ENCODE measurements around the gene RCC1.
"Not testable (repeated sequence)": the region's sequence is repeated elsewhere in the genome, so short reads cannot be mapped to it uniquely, and the experiment has no call there.

The RCC1 gene

DNA sequence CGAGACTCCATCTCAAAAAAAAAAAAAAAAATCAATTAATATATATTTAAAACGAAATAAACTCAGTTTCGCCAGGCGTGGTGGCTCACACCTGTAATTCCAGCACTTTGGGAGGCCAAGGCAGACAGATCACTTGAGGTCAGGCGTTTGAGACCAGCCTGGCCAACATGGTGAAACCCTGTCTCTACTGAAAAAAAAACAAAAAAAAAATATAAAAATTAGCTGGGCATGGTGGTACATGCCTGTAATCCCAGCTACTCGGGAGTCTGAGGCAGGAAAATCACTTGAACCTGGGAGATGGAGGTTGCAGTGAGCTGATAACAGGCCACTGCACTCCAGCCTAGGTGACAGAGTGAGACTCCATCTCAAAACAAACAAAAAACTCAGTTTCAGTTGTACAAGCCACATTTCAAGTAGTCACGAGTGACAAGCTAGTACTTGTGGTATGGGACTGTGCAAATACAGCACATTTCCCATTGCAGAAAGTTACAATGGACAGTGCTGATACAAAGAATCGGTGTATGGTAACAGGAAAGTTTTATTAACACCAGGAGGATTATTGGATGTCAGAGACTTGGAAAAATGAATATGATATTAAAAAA lies 35.7 kb downstream of the RCC1 start:
- not testable (repeated sequence) for DNase-seq (ENCODE audit: extremely low read depth in 1 of 2, low read depth in 1 of 2)

DNA sequence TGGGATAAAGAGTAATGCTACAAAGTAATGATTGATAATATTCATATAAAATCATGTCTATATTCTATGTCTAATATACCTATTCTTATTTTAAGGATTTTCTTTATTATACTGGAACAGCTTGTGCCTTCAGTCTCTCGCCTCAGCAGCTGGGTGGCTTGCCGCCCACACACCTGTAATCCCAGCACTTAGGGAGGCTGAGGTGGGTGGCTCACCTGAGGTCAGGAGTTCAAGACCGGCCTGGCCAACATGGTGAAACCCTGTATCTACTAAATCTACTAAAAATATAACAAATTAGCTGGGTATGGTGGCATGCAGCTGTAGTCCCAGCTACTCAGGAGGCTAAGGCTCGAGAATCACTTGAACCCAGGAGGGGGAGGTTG lies 39.4 kb downstream of the RCC1 start:
- no peak for DNase-seq (ENCODE audit: extremely low read depth in 1 of 2, low read depth in 1 of 2)

DNA sequence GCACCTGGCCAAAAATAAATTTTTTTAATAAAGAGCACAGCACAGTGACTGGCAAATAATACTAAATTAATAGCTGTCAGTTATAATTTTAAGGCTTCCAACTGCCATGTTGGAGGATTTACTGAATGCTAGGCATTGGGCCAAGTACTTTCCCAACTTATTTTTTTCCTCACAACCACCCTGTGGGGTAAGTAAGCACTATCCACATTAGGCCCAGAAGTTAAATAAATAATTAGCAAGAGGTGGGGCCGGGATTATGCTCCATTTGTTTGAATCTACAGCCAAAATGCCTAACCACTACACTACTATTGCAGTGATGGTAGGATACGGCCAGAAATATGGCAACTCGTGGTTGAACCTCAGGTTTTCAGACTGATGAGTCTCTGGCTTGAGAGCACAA lies 42.5 kb downstream of the RCC1 start:
- DNase-seq (ENCODE audit: extremely low read depth in 1 of 2, low read depth in 1 of 2), result no peak

DNA sequence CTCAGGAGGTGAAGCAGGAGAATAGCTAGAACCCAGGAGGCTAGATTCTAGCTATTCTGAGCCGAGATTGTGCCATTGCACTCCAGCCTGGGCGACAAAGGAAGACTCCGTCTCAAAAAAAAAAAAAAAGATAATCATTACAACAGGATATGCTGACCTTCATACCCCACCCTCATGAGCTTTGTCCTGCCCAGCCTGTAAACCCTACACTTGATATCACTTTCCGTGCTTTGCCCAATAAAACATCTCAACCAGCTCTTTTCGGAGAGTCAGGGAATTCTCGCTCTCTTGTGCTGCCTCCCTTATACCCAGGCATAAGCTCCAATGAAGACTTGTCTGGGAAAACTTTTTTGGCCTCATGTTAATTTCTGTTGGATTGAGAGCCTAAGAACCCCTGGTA lies 45.5 kb downstream of the RCC1 start:
- no peak for DNase-seq (ENCODE audit: extremely low read depth in 1 of 2, low read depth in 1 of 2)

DNA sequence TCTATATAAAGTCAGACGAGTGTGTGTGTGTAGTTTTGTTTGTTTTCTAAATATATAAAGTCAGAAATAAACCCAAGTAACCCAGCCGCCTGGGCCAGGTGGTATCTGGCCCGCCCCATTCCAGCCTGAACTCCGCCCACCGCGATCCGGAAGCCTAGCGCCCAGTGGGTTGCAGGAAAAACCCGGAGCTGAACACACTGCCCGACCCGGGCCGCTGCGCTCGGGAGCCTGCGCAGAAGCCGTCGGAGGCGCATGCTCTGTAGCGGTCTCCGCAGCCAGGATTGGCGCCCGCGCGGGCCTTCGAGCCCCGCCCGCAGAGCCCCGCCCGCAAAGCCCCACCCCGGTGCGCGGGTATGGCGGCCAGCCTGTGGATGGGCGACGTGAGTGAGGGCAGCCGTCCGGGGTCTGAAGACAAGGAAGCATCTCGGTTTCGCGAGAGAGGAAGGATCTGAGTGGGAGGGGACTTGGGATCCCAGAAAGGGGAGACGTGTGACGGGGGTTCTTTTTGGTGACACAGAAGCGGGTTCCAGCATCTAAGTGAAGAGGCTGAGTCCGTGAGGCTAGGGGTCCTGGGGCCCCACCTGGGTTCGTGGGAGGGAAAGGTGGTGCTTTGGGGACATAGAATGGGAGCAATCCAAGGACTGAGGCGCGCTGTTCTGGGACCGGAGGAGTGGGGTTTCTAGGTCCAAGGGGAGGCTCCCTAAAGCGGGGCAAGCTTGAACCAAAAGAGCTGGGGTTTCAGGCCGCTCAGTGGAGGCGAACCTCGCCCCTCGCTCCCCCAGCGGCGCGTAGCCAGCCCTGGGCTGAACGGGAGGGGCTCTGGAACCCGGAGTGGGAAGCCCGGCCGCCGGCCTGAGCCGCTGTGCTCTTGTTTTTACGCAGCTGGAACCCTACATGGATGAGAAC lies 47.2 kb downstream of the RCC1 start, which contains the start of gene TRNAU1AP:
TSS of gene TRNAU1AP (plus strand) at position 328 of the 906 bp plus-strand sequence. CDS start at position 354, 26 bp downstream.
- peak; percentile 89 to 94 for DNase-seq (ENCODE audit: extremely low read depth in 1 of 2, low read depth in 1 of 2)

DNA sequence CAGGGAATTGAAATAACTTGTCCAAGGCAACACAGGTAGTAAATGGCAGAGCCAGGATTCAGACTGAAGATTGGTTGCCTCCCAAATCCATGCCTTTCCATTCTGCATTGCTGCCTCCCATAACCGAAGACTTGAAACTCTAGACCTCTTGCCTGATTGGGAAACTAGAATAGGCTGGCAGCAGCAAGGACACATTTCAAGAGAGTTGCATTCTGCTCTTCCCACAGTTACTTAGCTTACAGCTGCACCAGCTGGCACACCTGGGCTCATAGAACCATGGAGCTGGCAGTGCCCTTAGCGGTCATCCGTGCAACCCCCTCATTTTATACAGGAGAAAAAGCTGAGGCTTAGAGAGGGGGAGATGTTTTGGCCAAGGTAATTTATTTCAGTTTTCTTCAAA lies 55.0 kb downstream of the RCC1 start:
- DNase-seq (ENCODE audit: extremely low read depth in 1 of 2, low read depth in 1 of 2), result no peak

DNA sequence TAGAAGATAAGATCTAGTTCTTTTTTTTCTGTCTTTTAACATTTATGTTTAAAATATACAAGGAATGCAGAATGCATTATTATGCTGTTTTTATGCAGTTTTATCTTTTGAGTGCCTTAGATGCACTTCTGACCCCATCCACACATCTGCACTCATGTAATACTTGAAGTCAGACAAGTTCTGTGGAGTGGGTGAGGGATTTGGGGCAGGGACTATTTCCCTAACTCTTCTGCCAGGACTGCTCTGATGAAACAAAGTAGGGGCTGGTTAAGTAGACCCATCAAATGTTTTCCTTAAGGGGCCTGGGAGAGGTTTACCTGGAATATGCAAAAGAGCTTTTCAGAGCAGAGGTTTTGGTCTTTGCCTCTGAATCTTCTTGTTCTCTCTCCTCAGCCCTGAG lies 58.5 kb downstream of the RCC1 start:
- no peak for DNase-seq (ENCODE audit: extremely low read depth in 1 of 2, low read depth in 1 of 2)

DNA sequence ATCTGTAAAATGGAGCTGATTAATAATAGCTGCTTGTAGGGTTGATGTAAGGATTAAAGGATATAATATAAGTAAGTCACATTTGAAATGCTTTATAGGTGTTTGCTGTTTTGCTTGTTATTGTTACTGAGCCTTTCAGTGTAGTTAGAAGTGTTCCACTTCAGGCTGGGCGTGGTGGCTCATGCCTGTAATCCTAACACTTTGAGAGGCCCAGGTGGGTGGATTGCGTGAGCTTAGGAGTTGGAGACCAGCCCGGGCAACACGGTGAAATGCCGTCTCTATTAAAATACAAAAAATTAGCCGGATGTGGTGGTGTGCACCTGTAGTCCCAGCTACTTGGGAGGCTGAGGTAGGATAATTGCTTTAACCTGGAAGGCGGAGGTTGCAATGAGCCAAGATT lies 59.2 kb downstream of the RCC1 start:
- no peak for DNase-seq (ENCODE audit: extremely low read depth in 1 of 2, low read depth in 1 of 2)

DNA sequence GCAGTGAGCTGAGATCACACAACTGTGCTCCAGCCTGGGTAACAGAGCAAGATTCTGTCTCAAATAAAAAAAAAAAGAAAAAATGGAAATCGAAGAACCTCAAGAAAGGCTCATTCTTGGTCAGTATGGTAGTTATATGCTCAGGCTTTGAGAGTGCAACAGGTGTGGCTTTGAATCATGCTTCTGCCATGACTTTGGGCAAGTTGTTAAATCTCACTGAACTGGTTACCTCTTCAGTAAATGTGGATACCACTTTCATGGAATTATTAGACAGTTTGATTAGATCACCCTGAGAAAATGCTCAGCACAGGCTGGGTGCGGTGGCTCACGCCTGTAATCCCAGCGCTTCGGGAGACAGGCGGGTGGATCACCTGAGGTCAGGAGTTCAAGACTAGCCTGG lies 59.9 kb downstream of the RCC1 start:
- DNase-seq (ENCODE audit: extremely low read depth in 1 of 2, low read depth in 1 of 2), result no peak

DNA sequence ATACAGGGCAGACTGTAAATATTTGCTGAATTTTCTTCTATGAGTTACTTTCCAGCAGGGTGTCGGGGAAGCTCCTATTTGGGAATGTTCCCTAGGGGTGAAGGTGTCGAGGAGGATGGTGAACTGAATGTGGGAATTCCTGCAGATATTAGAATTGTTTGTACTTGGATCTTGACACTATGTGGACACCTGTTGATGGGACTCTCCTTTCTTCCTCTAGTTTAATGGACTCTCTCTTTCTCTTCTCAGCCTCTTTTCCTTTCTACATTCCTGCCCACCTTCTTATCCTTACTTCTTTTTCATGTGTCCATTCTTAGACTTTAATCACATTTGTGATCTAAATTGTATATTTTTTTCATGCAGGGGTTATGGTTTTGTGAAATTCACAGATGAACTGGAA lies 61.1 kb downstream of the RCC1 start:
- no peak for DNase-seq (ENCODE audit: extremely low read depth in 1 of 2, low read depth in 1 of 2)

DNA sequence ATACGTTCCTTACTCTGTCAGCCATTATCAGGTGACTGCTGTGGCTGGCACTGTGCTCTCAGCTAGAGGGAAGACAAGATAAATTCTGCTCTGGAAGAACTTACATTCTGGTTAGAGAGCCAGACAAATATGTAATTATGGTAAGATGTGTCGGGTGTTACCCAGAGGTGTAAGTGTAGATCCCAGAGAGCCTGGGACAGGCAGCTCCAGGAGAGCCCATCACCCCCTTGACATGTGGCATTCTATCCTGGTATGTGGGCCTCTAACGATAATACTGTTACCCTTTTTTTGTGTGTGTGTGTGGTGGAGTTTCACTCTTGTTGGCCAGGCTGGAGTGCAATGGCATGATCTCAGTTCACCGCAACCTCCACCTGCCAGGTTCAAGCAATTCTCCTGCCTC lies 66.1 kb downstream of the RCC1 start:
- DNase-seq (ENCODE audit: extremely low read depth in 1 of 2, low read depth in 1 of 2), result no peak

DNA sequence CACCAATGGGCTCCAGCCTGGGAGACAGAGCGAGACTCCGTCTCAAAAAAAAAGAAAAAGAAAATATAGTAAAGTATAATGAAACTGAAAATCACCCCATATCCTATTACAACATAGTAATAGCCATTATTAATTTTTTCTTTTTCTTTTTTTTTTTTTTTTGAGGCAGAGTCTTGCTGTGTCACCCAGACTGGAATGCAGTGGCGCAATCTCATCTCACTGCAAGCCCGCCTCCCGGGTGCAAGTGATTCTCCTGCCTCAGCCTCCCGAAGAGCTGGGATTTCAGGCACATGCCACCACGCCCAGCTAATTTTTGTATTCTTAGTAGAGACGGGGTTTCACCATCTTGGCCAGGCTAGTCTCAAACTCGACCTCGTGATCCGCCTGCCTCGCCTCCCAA lies 67.0 kb downstream of the RCC1 start:
- DNase-seq (ENCODE audit: extremely low read depth in 1 of 2, low read depth in 1 of 2), result not testable (repeated sequence)

DNA sequence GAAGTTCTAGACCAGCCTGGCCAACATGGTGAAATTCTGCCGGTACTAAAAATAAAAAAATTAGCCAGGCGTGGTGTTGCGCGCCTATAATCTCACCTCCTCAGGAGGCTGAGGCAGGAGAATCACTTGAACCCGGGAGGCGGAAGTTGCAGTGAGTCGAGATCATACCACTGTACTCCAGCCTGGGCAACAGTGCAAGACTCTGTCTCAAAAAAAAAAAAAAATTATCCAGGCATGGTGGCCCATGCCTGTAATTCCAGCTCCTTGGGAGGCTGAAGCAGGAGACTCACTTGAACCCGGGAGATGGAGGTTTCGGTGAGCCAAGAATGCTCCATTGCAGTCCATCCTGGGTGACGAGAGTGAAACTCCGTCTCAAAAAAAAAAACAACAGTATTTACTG lies 67.7 kb downstream of the RCC1 start:
- DNase-seq (ENCODE audit: extremely low read depth in 1 of 2, low read depth in 1 of 2), result no peak

DNA sequence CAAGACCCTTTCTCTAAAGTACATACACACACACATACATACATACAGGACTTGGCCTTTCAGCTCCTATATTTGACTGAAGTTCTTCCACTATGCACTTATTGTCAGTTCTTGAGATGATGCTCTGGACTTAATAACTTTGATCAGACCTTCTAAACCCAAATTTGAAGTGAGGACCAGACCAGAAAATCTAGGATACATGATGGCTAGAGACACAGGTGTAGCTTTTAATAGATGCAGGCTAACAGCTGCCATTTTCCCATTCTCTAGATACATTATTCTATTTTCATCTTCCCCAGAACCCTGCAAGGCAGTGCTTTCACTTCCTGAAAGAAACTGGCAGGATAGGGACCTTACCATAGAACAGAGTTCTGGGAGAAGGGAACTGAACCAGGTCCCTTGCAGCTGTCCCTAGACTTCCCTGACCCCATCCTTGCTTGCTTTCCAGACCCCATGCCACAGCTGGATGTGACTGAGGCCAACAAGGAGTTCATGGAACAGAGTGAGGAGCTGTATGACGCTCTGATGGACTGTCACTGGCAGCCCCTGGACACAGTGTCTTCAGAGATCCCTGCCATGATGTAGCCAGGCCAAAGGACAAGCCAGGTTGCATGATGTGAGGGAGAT lies 71.3 kb downstream of the RCC1 start:
- no peak for DNase-seq (ENCODE audit: extremely low read depth in 1 of 2, low read depth in 1 of 2)

DNA sequence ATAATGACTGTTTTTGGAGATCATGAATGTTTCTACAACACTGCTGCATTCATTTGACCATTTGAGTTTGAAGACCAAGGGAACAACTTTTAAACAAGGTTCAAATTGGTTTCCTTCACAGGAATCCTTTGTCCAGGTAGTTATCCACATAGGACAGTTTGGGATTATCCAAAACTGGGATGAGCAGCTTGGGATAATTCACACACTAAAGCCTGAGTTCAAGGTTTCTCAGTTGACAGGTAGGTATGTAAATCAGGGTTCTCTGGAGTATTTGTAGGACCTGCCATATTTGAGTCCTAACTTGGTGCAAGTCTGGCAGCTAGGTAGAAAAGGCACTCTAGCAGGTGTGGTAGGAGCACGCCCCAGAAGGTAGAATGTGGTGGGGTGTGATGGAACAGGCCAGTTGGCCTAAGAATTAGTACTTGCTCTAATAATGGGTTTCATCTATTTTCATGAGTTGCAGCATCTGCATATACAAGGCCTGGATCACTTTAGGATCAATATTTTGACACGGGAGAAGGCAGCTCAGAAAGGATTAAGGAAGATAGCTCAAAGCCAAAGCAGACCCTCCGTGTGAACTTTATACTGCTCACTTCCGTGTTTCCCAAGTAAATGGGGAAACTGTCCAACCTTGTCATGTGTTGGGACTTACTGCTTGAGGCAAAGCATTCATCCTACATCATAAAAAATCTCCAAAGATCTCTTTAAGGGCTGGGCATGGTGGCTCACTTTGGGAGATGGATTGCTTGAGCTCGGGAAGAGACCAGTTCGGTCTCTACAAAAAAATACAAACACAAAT lies 72.1 kb downstream of the RCC1 start:
- DNase-seq (ENCODE audit: extremely low read depth in 1 of 2, low read depth in 1 of 2), result no peak

DNA sequence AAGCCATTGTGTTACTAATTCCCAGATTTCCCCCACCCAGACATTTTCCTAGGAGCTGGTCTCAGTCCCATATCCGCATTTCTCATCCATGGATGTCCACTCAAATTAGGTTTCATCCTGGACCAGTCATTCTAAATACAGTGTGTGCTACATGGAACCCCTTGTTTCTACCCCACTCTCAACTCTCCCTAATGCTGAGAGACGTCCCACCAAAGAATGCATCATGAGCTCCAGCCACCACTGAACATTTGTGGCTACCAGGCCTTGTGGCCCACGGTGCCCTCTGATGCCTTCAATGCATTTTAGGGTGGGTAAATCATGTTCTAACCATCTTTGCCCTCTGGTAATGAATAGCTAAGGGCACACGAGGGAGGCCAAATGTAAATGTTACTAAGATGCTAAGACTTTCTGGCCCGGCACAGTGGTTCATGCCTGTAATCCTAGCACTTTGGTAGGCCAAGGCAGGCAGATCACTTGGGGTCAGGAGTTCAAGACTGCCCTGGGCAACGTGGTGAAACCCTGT lies 72.9 kb downstream of the RCC1 start:
- no peak for DNase-seq (ENCODE audit: extremely low read depth in 1 of 2, low read depth in 1 of 2)

DNA sequence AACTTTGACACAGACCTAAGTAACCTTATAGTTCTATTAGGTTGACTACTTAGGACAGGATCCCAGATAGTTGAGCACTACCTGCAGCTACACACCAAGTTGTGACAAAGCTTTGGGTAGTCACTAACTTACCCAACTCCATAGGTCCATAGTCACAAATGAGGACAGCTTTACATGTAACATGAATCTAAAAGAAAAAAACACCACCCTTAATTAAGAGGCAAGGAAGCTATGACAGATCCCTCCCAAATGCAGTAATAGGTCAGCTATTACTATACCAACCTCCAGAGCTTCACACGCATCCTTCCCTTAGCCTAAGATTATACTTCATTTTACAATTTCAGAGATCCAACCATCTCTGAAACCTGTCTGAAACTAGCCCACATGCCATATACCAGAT lies 73.6 kb downstream of the RCC1 start:
- DNase-seq (ENCODE audit: extremely low read depth in 1 of 2, low read depth in 1 of 2), result no peak

DNA sequence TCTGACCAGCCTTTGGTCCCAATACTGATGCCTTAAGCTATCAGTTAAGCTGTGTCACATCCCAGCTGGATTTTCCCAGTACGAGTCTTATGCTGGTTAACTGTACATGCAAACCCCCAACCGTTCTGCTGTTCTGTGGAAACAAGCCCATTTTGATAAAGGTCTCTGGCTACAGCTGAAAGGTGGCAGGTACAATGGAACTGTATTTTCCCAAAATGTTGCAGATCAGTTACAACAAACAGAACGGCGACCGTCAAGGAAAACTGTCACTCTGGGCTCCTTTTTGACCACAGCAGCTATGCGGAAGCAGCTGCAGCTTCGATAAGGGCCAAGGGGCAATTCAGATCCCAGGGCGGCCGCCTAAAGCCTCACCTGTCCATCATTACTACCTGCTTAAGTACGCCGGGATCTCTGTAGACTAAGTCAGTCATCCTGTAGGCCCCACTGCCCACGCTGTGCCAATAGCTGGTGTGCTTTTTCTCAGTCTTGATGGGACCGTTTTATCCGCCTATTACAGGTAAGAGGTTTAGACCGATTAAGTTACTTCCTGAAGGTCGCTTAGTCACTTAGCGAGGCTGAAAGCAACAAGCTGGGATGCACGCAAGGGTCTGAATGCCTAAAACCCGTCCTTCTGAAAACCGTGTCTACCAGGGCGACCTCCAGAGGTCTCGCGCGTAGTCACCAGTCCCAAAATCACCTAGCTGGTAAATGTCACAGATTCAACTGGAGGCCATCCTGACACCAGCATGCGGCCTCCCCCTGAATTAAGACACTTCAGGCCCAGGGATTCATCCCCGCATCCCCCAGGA lies 75.1 kb downstream of the RCC1 start:
- DNase-seq (ENCODE audit: extremely low read depth in 1 of 2, low read depth in 1 of 2), result peak in 1 of 2 donors; percentile 32

DNA sequence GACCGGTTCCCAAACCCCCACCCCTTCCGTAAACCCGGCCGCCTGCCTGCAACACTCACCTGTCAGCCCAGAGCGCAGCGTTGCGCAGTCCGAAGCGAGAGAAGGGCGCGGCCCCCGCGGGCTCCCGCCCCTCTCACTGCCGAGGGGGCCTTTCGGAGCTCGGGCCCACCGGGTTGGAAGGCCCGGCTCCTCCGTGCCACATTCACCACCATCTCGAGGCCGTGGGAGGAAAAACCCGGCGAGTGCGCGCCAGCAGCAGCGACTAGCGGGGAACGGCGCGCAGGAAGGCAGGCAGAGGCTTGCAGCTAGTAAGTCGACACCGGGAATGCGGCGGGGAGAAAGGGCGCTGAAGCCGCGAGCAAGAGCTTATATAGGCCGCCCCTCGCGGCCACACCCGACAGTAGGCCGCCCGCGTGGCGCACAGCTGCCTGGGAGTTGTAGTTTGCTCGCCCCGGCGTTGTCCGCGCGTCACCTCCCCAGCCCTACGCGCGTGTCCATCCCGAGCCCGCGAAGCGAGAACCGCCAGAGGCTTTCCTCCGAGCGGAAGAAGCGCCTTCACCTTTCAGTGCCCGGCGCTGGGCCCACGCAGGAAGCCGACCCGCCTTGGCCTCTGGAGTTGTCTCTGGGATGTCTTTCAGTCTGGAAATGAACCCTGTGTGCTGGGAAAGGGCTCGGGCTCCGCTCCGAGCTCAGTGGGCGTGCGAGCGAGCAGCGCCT lies 75.8 kb downstream of the RCC1 start:
- peak; percentile 85 to 86 for DNase-seq (ENCODE audit: extremely low read depth in 1 of 2, low read depth in 1 of 2)
